NCI-H1048 (cell line): ENCODE data around the gene XPNPEP2.

Source experiments
- DNase-seq: peaks from one replicate; lab custom pipeline; 2025; lab: John Stamatoyannopoulos, UW

XPNPEP2 gene

DNA sequence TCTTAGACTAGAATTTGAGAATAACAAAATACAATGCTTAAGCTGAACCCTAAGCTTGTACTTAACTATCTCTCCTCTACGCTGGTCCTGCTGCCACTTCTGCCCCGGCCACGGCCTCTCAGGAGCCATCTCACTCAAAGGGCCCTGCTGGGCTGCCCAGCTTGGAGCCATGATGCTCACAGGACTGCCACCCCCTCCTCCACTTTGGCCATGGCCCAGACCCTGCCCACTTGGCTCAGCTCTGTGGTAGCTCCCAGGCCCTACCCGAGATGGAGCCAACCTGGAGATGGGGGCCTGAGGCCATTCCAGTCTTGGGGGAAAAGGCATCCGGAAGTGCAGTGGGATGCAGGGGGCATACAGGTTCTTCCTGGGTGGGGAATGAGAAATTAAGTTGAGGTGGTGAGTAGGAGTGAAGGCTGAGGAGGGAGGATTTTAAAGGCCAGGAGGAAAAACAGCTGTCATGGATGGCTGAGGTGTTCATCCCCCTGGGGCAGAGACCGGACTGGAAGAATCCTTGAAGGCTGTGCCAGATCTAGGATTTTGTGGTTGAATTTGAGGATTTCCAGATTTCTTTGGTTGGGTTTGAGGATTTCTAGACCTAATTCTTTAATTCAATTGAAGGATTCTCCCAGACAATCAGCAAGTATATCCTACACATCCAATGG is 41.8 kb downstream of the XPNPEP2 start:
- DNase-seq = no peak

GRCh38 chrX:129781134-129781672 is 42.4 kb downstream of the XPNPEP2 start:
- DNase-seq = no peak

DNA sequence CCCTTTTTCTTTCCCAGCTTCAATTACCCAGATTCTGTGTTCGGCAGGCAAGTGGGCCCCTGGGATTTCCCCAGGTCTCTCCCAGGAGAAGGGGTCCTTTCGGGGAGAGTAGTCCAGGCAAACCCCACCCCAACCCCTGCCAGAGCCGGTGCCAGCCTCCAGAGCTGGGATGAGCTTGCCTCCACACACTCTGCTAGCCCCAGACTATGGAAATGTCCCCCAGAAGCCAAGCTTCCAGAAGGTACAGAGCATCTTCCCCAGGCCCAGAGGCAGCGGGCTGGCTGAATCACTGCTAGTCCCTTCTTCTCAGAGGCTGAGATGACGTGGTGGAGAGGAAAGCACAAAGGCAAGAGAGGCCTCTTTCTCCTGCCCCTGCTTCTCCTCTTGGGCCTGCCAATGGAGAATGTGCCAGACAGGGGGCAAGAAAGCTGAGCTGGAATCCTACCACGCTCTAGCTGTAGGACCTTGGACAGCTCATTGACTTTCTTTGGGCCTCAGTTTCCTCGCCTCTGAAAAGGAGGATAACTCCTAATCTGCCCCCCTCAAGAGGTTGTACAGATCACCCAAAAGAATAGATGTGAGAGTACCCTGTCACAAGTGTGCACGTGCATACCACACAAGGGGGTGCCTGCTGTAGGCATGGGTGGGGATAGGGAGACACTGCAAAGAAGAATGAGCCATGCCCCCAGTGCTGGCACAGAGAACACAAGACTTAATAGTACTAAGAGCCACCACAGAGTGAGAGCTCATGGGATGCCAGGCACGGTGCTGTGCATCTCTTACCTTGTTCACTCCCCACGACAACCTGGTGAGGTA is 43.1 kb downstream of the XPNPEP2 start:
- no peak for DNase-seq

DNA sequence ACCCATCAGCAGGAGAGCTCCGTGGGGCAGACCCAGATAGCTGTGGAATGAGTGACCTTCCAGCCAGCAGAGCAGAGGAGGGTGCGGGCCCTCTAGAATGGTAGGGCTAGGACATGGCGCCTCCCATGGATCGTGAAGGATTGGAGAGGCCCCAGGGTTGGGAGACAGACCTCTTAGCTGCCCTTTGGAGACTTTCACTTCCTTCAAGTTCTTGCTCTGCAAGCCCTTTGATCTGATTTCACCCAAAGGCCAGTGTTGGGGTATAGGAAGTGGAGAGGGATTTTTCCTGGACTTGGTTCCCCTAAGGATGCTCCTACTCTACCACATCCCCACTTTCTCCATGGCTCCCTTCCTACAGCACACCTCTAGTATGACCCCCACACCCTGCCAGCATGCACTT is 43.9 kb downstream of the XPNPEP2 start:
- no peak for DNase-seq

DNA sequence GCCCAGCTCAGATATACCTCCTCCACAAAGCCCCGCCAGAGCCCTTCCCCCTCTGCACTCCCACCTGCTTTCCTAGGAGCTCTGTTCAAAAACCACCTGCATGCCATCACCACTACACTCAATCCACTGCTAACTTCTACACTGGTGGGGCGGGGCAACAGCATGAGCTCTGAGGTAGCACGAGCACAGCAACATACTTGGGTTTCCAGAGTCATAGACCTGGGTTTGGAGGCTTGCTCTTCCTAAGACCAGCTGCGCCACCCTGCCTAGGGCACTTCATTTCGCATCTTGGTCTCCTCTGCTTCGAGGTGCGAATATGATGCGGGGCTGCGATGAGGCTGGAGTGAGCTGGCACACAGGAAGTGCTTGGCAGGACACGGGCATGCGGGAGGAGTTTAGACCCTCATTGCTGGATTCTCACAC is 44.5 kb downstream of the XPNPEP2 start:
- no peak for DNase-seq

GRCh38 chrX:129784371-129784770 is 45.6 kb downstream of the XPNPEP2 start:
- no peak for DNase-seq

GRCh38 chrX:129785160-129785947 is 46.6 kb downstream of the XPNPEP2 start:
- no peak for DNase-seq

GRCh38 chrX:129786210-129786651 is 47.5 kb downstream of the XPNPEP2 start:
- DNase-seq = no peak

GRCh38 chrX:129787336-129788055 is 48.7 kb downstream of the XPNPEP2 start:
- no peak for DNase-seq

DNA sequence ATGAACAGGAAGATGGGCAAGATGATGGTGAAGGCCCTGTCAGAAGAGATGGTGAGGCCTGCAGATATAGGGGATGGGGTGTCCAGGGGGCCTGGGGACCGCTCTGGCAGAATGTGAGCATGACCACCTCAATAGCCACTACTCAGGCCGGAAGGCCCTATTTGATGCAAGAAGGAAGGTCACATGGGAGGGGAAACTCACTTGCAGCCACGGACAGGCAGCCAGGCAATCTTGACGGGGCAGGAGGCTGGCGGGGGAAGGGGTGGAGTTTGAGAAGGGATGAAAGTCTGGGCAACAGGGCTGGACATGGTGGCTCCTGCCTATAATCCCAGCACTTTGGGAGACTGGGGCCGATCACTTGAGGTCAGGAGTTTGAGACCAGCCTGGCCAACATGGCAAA is 49.7 kb downstream of the XPNPEP2 start:
- no peak for DNase-seq

DNA sequence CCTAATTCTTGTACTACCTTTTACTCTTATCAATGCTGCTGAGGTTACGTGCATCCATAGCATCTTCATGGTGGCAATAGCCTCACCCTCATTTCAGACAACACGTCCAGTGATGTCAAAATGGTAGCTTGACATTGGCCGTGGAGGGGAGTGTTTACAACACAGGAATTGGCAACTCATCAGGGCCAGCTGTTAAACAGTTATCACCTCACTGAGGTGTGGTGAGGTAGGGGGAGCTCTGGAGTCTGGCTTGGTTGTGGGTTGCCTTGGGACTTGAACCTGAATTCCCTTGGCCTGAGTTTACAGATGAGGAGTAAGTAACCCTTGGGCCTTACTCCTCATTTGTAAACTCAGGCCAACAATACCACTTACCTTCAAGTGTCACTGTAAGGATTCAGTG is 51.4 kb downstream of the XPNPEP2 start:
- DNase-seq = no peak

DNA sequence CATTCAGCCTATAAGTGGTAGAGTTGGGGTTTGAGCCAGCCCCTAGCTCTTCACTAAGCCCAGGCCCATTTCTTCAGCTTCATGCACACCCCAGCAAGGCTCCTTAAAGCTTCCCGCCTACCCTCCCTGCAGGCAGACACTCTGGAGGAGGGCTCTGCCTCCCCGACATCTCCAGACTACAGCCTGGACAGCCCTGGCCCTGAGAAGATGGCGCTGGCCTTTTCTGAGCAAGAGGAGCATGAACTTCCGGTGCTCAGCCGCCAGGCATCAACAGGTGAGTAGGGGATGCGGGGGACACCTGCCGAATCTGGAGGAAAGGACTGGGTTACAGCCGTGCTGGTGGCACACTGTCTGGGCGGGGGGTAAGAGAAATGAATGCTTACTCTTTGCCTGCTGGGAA is 52.0 kb downstream of the XPNPEP2 start:
- DNase-seq = no peak

- DNase-seq = no peak
Observed at GRCh38 chrX:129791336-129791735, 52.6 kb downstream of the XPNPEP2 start.

DNA sequence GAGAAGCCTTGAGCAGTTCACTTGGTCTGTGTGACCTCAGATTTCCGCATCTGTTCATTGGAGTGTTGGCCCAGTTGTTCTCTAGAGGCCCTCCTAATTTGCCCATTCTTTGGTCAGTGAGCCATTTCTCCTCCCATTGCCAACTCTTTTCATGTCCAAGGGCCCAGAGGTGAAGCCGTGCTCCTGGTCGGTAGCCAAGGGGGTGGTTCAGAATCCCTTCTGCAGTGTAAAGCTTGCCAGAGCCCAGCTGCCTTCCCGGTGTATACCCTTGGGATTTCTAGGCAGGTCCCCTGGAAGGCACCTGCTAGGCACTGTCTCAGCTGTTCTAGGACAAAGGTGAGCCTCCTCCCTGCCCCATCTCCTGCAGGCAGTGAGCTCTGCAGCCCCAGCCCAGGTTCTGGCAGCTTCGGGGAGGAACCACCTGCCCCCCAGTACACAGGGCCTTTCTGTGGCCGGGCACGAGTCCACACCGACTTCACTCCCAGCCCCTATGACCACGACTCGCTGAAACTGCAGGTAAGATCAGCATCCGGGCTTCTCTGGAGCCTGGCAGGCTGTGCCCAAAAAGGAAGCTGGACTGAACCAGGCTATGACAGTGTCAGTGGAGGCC is 53.3 kb downstream of the XPNPEP2 start:
- no peak for DNase-seq

DNA sequence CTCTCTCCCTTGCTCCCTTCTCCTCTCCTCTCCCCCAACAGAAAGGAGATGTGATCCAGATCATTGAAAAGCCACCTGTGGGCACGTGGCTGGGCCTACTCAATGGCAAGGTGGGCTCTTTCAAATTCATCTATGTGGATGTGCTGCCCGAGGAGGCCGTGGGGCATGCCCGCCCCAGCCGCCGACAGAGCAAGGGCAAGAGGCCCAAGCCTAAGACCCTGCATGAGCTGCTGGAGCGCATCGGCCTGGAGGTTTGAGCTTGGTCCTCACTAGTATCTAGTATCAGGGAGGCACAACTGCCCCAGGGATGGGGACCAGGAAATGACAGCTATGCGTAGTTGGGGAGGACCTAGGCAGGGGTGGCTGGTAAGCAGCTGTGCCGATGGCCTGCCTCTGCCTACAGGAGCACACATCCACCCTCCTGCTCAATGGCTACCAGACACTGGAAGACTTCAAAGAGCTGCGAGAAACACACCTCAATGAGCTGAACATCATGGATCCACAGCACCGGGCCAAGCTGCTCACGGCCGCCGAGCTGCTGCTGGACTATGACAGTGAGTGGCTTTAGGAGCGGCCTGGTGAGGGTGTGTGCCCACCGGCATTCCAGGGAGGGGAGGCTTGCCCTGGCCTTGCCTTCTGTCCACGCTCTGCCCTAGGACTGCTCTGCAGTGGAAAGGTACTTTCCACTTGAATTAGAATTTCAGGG is 54.0 kb downstream of the XPNPEP2 start:
- no peak for DNase-seq

- no peak for DNase-seq
Observed at GRCh38 chrX:129793604-129794191, 54.9 kb downstream of the XPNPEP2 start.

DNA sequence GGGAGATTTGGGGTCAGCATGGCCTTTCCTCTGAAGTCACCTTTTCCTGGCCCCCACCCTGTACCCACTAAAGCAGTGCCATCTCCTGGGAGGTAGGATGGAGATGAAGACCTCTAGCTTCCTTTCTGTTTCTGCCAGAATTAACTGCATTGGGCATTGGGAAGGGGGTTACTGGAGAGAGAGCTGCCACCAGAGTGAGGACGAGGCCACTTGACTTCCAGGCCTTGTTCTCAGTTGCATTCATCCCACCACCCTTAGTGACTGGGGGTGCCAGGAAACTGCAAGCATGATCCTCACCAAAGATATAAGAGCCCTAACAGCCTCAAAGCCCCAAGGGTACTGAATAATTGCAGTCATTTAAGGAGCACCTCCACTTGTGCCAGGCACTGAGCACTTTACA is 56.8 kb downstream of the XPNPEP2 start:
- no peak for DNase-seq

DNA sequence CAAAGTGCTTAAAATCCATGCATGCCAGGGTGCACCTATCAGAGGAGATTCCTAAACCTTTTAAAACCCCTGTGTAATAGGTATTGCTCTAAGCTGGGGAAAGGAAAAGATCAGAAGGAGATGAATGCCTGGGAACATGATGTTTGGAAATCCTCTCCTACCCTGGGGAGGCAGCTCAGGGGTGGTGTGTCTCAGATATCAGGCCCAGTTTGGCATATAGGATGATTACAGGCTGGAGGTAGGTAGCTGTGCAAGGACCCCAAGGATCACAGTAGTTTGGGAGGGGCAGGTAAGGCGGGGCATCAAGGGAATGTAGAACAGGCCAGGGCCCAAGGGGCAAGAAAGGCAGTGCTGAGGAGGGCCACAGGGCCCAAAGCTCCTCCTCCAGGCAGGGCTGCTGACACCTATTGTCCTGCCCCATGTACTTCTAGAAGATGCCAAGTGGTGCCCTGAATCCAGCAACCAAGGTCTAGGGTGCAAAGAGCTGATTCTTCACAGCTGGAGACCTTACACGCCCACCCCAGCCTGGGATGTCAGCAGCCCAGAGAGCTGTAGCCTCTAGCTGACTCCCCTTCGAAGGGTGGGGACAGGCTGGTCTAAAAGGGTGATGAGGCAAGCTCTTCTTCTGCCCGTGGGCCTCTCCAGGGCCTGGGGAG is 58.6 kb downstream of the XPNPEP2 start:
- no peak for DNase-seq

- DNase-seq = no peak
Observed at GRCh38 chrX:129798456-129798855, 59.7 kb downstream of the XPNPEP2 start.

- DNase-seq = no peak
Observed at GRCh38 chrX:129798888-129799287, 60.1 kb downstream of the XPNPEP2 start.
